GM10266 (cell line): ENCODE measurements around the gene UCHL5.

Experiments used
- DNase-seq: peaks from one replicate; pipeline ENCODE4 v3.0.0; 2012; ENCODE audit errors: extremely low spot score
- TF ChIP-seq, protein P1 (sequence below): IDR thresholded peaks from 2 replicates; pipeline ENCODE4 v1.5.1; 2012; ENCODE audit warnings: mild to moderate bottlenecking, low read depth; ENCODE audit not compliant: control insufficient read depth, insufficient read depth; ENCODE audit errors: missing control alignments

The UCHL5 gene, protein sequence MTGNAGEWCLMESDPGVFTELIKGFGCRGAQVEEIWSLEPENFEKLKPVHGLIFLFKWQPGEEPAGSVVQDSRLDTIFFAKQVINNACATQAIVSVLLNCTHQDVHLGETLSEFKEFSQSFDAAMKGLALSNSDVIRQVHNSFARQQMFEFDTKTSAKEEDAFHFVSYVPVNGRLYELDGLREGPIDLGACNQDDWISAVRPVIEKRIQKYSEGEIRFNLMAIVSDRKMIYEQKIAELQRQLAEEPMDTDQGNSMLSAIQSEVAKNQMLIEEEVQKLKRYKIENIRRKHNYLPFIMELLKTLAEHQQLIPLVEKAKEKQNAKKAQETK

DNA sequence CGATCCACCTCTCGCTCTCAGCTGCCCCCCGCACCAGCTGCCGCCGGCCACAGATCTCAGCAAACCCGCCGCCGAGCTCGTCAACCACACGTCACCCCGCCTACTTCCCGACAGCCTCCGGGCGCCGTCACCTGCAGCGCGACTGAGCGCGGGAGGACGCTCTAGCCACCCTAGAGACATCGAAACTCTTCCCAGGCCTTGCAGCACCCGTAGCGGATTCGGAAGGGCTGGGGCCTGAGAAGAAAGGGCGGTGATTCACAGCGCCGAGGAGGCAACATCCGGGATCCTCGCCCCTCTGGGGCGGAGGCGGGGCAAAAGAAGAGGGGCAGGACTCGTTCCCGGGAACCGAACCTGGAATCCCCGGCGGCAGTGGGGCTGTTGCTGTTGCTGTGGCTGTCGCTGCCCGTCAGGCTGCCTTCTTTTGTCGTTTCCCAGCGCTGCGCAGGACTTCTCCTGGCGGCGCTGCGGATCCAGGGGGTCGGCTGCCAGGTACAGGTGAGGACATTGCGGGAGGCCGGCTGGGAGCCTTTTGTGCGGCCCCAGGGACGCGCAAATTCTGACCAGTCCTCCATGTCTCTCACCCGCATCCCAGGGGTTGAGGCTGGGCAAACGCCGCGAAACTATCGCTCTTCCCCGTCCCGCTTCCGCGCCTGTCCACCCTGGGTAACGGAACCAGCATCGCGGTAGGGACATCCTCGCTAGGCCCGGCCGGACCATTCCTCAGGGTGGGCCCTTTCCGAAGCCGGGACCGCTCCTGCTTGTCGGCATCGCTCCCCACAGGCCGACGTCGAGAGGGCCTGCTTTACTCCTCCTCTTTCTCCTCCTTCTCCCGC lies at the start of gene UCHL5, which contains the start of gene RO60:
UCHL5 (minus strand) TSS at position 79 of the 833 bp plus-strand sequence. CDS start 100 bp downstream, outside the sequence.
RO60 (plus strand) TSS at position 331 of the 833 bp plus-strand sequence. CDS start 9,443 bp downstream, outside the sequence.
- TF ChIP-seq, protein P1, sequence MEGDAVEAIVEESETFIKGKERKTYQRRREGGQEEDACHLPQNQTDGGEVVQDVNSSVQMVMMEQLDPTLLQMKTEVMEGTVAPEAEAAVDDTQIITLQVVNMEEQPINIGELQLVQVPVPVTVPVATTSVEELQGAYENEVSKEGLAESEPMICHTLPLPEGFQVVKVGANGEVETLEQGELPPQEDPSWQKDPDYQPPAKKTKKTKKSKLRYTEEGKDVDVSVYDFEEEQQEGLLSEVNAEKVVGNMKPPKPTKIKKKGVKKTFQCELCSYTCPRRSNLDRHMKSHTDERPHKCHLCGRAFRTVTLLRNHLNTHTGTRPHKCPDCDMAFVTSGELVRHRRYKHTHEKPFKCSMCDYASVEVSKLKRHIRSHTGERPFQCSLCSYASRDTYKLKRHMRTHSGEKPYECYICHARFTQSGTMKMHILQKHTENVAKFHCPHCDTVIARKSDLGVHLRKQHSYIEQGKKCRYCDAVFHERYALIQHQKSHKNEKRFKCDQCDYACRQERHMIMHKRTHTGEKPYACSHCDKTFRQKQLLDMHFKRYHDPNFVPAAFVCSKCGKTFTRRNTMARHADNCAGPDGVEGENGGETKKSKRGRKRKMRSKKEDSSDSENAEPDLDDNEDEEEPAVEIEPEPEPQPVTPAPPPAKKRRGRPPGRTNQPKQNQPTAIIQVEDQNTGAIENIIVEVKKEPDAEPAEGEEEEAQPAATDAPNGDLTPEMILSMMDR = no peak
- DNase-seq = peak; percentile 83

DNA sequence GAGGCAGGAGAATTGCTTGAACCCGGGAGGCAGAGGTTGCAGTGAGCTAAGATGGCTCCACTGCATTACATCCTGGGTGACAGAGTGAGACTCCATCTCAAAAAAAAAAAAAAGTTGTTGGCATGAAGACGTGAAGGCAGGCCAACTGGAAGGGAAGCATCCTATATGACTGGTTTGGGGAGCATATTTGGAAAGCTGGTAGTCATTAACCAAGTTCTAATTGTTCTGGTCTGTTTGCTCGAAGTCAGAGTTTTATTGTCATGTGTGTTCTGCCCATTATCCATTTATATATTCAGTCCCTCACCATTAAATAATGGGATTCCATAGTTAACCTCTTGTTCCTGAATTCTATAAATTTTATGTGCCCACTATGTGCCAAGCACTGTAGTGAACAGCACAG lies 49.3 kb upstream of the UCHL5 start:
- no peak for DNase-seq
- TF ChIP-seq, protein P1 = no peak

DNA sequence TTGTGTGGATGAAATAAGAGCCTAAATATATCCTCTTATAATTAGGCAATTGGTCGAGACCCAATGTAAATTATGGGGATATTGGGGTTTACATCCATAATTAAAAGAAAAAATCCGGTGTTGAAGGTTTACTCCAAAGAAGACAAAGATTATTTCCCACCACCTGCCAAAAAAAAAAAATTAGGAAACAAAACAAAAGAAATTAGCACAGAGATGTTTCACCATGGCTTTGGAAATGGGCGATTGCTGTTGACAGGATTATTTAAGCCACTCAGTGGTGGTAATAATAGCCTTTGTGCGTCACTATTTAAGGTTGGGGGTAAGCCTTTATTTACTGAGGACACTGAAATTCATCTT lies 46.6 kb upstream of the UCHL5 start:
- TF ChIP-seq, protein P1 = no peak
- DNase-seq = no peak

DNA sequence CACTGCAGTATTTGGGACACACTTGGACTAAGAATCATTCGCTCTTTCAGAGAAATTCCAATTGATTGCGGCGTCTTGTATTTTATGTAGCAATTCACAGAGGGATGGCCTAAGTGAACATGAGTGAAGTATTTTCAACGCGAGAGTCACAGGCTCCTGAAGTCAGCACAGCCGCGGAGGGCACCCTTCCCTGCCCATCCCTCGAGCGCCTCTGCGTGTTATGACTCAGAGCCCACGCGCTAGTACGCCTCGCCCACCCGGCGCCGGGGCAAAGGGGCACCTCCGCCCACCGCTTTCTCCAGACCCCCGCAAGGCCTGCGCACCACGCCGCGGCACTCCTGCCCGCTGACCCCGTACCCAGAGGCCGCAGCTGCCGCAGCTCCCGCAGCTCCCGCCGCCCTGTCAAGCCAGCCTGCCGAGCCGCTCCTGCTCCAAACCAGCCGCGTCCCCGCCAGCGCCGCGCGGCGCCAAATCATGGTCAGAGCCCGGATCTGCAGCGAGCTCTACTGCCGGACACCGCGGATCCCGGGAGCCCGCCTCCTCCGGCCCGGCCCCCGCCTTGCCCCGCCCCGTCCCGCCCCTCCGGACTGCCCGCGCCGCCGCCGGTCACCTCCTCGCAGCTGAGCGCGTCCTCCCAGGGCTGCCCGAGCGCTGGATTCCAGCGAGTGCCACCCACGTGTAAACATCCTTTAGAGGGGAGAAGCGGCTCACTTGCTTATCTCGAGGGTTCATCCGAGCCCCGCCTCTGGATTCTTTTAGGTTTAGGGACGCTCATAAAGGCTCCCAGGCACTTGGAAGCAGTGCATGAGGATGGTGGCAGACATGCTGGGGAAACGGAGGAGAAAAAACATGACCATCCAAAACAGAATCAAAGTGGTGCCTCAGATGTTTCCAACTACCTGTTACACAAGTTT lies 46.0 kb upstream of the UCHL5 start, which contains the start of gene GLRX2:
GLRX2 (minus strand) TSS at position 508 of the 914 bp plus-strand sequence; CDS start at position 476, 32 bp downstream.
- TF ChIP-seq, protein P1 = no peak
- peak; percentile 93 for DNase-seq

DNA sequence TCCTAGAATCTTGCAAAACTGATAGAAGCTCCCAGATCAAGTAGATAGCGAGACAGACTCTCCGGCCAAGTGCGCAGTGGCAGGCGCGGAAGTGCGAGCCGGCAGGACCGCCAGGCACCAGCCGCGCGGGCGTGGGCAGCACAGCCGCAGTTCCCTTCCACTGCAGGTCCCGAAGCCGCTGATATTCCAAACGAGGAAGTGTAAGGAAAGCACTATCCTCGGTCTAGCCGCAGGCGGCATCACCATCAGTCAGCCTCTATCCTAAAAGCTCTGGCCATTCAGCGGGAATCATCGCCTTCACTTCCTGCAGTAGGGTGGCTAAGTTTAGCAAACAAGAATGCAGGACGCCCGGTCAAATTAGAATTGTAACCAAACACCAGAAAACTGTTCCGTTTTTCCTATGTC lies 45.3 kb upstream of the UCHL5 start:
- peak; percentile 47 for DNase-seq
- TF ChIP-seq, protein P1 = no peak

DNA sequence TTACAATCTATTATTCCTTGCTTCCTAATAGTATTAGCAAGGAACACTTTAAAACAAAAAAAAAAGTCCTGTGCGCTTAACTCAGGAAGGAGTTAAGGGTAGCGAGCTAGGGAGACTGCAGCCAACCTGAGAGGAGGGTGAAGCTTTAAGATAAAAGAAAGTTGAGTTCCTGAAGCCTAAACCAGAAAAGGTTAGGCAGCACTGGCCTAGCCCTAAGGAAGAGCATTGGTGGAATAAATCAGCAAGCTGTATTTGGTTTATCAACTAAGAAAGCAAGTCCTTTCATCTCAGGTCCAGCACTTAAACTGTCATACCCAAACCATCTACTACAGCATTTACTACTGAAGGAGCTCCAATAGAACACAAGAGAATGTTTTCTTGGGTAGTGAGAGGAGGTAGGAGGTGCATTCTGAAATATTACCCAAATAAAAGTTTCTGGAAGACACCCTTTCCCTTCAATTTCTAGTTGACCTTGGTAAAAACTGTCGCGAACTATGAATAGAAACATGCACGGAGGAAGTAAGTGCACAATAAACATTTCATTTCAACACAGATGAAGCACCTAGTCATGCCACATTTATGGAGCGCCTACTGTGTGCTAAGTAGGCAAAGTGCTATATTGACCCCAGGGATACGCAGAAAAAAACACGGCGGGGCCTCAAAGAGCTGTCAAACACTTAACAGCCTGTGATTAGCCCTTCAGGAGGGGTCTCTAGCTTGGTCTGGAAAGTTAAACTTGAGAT lies 44.8 kb upstream of the UCHL5 start:
- DNase-seq = no peak
- TF ChIP-seq, protein P1 = no peak
